GM18505 (cell line): ENCODE data around the gene TMEM248.
"Not testable (repeated sequence)": the region's sequence is repeated elsewhere in the genome, so short reads cannot be mapped to it uniquely, and the experiment has no call there.

ENCODE experiments used
- ATAC-seq: cut with Tn5 transposase; IDR thresholded peaks from one replicate; pipeline ENCODE4 v1.9.1; 2021; ENCODE audit not compliant: unreplicated experiment
- POLR2A ChIP-seq: IDR thresholded peaks from 4 replicates; pipeline ENCODE4 v1.6.1; 2011; ENCODE audit warnings: borderline replicate concordance; ENCODE audit not compliant: insufficient read depth, insufficient read length; ENCODE audit errors: extremely low read depth

Gene TMEM248, protein sequence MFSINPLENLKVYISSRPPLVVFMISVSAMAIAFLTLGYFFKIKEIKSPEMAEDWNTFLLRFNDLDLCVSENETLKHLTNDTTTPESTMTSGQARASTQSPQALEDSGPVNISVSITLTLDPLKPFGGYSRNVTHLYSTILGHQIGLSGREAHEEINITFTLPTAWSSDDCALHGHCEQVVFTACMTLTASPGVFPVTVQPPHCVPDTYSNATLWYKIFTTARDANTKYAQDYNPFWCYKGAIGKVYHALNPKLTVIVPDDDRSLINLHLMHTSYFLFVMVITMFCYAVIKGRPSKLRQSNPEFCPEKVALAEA

GRCh38 chr7:66920769-66921395, at the start of gene TMEM248:
Gene TMEM248 (plus strand): TSS chr7:66921225. CDS start chr7:66941866, 20,641 bp downstream.
- TF ChIP-seq POLR2A = peak; percentile 90
- ATAC-seq = peak; percentile 71

DNA sequence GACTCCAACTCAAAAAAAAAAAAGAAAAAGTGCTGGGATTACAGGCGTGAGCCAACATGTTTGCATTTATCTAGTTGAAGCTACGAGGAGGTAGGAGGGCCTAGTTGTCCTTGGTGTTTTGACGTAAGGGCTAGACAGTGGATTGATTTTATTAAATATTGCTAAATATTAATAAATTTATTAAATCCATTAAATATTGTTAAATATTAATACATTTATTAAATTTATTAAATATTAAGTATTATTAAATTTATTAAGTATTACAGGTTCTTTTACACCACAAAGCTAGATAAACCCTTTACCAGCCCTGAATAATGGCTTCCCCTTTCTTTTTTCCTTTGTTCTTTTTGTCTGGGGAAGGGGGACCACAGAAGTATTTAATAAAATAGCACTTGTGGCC, 47.5 kb upstream of the TMEM248 start:
- no peak for TF ChIP-seq POLR2A
- ATAC-seq = no peak

- peak; percentile 96 for ATAC-seq
- no peak for TF ChIP-seq POLR2A
These were observed 43.3 kb upstream of the TMEM248 start for GRCh38 chr7:66877577-66878300.

- not testable (repeated sequence) for ATAC-seq
These were observed 42.7 kb upstream of the TMEM248 start for GRCh38 chr7:66878301-66878685.

DNA sequence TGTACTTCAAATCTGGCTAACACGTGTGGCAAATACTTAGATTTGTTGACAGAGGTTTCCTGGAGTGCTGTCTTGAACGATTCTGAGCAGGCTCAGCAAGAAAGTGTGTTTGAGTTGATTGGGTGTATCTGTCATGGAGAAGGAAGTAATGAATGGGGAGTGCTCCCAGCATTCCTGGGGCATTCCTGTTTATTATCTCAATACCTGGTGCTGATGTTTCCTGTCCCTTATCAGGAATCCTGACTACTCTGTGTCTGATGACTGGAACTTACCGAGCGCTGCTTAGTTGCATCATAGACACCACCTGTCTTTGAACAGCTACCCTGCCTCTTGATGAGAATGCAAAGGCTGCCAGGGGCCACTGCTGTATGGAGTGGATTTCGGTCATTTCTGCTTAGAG, 41.0 kb upstream of the TMEM248 start:
- no peak for ATAC-seq
- no peak for TF ChIP-seq POLR2A

GRCh38 chr7:66880577-66880976, 40.4 kb upstream of the TMEM248 start:
- not testable (repeated sequence) for ATAC-seq

DNA sequence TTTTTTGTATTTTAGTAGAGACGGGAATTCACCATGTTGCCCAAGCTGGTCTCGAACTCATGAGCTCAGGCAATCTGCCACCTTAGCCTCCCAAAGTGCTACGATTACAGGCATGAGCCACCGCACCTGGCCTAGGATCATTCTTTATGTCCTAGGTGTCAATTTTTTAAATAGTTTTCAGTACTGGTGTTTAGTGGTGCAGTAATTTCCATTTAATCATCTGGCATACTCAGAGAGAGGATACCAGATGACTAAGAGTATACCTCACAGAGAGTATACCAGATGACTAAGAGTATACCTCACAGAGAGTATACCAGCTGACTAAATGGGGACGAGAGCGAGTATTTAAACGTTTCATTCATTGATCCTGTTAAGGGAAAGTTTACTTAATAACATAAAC, 37.3 kb upstream of the TMEM248 start:
- TF ChIP-seq POLR2A = no peak
- ATAC-seq = no peak

GRCh38 chr7:66884556-66884955, 36.5 kb upstream of the TMEM248 start:
- ATAC-seq = not testable (repeated sequence)

GRCh38 chr7:66886152-66886551, 34.9 kb upstream of the TMEM248 start:
- no peak for TF ChIP-seq POLR2A
- peak; percentile 63 for ATAC-seq

- not testable (repeated sequence) for ATAC-seq
These were observed 32.8 kb upstream of the TMEM248 start for GRCh38 chr7:66888223-66888622.

DNA sequence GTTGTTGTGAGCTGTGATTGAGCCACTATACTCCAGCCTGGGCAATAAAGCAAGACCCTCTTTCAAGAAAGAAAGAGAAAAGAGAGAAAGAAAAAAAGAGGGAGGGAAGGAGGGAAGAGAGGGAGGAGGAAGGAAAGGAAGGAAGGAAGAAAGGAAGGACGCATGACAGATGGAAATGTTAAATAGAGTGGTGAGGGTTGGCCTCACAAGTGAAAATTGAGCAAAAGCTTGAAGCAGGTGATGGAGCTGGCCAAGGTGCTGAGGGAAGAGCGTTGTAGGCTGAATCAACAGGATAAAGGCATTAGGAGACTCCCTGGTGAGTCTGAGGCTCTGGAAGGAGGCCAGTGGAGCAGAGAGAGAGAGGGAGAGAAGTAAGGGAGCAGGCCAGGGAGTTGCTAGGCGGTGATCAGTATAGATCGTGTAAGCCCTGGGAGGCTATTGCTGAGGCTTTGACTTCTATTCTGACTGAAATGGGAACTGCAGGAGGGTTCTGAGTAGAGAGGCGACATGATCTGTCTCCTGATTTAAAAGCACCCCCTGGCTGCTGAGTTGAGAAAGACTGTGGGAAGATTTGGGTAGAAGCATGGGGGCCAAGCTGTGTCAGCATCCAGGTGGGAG, 26.5 kb upstream of the TMEM248 start:
- no peak for TF ChIP-seq POLR2A
- ATAC-seq = no peak

GRCh38 chr7:66896441-66896840, 24.6 kb upstream of the TMEM248 start:
- TF ChIP-seq POLR2A = no peak
- ATAC-seq = no peak

DNA sequence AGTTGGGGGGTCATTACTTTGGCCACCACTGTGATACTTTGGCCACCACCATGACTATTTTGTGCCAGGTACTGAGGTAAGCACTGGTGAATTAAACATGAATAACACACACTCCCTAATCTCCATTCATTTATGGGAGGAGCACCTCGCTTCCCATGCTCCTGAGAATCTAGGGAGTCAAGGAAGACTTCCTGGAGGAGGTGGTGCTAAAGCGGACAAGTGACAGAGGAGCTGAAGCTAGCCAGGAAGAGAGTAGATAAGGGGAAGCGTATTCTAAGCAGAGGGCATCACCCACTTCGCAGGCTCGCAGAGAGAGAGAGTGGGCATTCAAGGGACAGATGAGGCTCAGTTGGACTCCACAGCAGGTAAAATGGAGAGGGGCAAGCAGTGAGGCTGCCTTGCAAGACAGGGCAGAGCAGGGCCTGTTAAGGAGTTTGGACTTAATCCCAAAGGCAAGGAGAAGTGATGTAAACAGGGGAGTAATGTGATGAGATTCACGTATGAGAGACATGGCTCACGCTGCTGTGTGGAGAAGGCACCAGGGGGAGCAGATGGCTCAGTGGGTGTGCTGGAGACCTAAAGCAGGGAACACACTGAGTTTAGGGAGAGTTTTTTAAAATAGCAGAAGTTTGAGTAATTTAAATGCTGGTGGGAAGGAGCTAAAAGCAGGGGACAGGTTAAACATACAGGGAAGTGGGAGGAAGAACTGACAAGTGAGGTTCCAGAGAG, 21.3 kb upstream of the TMEM248 start:
- no peak for TF ChIP-seq POLR2A
- no peak for ATAC-seq
